ENCODE data around the gene ZNF831. TPM values are rescaled to one million over a fixed set of nuclear protein-coding genes. Genes with fewer than 3 reads are reported as not detected.

The ZNF831 gene
- total RNA-seq, 2 experiments from 2014 or later: 7.9 to 10.2 TPM

GRCh38 chr20:59242714-59243626 is 79.3 kb downstream of the ZNF831 start:
- no peak overlapping the region for H3K4me3 Mint-ChIP-seq
- H3K4me1 Mint-ChIP-seq: peaks cover 9% of the 10 kb centered on the region
- H3K27ac Mint-ChIP-seq: peak overlapping the region; percentile 49
- peak; percentile 71 for DNase-seq
- peaks cover 13% of the 10 kb centered on the region for H3K27me3 Mint-ChIP-seq
- H3K36me3 Mint-ChIP-seq: peaks cover 22% of the 10 kb centered on the region
- peak; percentile 86 for ATAC-seq
- CTCF ChIA-PET: no interaction called here
- no peaks in the 10 kb centered on the region for H3K9me3 Mint-ChIP-seq (ENCODE audit: low read depth)

GRCh38 chr20:59246691-59247400 is 83.2 kb downstream of the ZNF831 start:
- H3K4me1 Mint-ChIP-seq: peaks cover 14% of the 10 kb centered on the region
- CTCF ChIA-PET: interaction anchor here (1.3 kb wide), 1 partner anchor 14 kb away, joined by 3 read pairs; no protein-coding TSS in a partner anchor
- no peak for ATAC-seq

GRCh38 chr20:59247731-59248684 is 84.4 kb downstream of the ZNF831 start:
- CTCF ChIA-PET: interaction anchor here (1.3 kb wide), 1 partner anchor 15 kb away, joined by 3 read pairs; no protein-coding TSS in a partner anchor
- ATAC-seq (no peak), DNase-seq (no peak)
- H3K4me1 Mint-ChIP-seq: peaks cover 18% of the 10 kb centered on the region
- no peak overlapping the region for H3K27ac Mint-ChIP-seq
- peaks cover 9% of the 10 kb centered on the region for H3K9me3 Mint-ChIP-seq (ENCODE audit: low read depth)
- H3K27me3 Mint-ChIP-seq: peaks cover 14% of the 10 kb centered on the region
- peaks cover 51% of the 10 kb centered on the region for H3K36me3 Mint-ChIP-seq
- H3K4me3 Mint-ChIP-seq: no peak overlapping the region

More at GRCh38 chr20:59246691-59247400, 83.2 kb downstream of the ZNF831 start:
- Mint-ChIP-seq H3K27me3 (peaks cover 14% of the 10 kb centered on the region), H3K4me3 (no peak overlapping the region), H3K9me3 (ENCODE audit: low read depth) (peaks cover 9% of the 10 kb centered on the region), H3K36me3 (peaks cover 41% of the 10 kb centered on the region), H3K27ac (no peak overlapping the region)
- DNase-seq: no peak

- H3K4me3 Mint-ChIP-seq: no peak overlapping the region
- peaks cover 4% of the 10 kb centered on the region for H3K27me3 Mint-ChIP-seq
- H3K4me1 Mint-ChIP-seq: peaks cover 33% of the 10 kb centered on the region
- DNase-seq (no peak), ATAC-seq (no peak)
- H3K9me3 Mint-ChIP-seq (ENCODE audit: low read depth): peaks cover 9% of the 10 kb centered on the region
- CTCF ChIA-PET: no interaction called here
- no peak overlapping the region for H3K27ac Mint-ChIP-seq
- peaks cover 43% of the 10 kb centered on the region for H3K36me3 Mint-ChIP-seq
Observed at GRCh38 chr20:59250293-59250692, 86.7 kb downstream of the ZNF831 start.

- Mint-ChIP-seq H3K27me3 (peaks cover 4% of the 10 kb centered on the region), H3K4me1 (peaks cover 42% of the 10 kb centered on the region), H3K9me3 (ENCODE audit: low read depth) (peaks cover 9% of the 10 kb centered on the region), H3K4me3 (peak overlapping the region; percentile 6), H3K27ac (peak overlapping the region; percentile 76), H3K36me3 (peaks cover 43% of the 10 kb centered on the region)
- peak; percentile 50 for DNase-seq
- ATAC-seq: peak; percentile 66
- CTCF ChIA-PET: interaction anchor here (0.7 to 1.5 kb wide), 2 partner anchors 31 to 175 kb away, joined by 3 to 5 read pairs; no protein-coding TSS in a partner anchor
Observed at GRCh38 chr20:59253325-59253724, 89.7 kb downstream of the ZNF831 start.

GRCh38 chr20:59253779-59254319 is 90.2 kb downstream of the ZNF831 start:
- peak; percentile 72 for ATAC-seq
- peak; percentile 72 for DNase-seq
- peak overlapping the region; percentile 6 for H3K4me3 Mint-ChIP-seq
- peaks cover 48% of the 10 kb centered on the region for H3K4me1 Mint-ChIP-seq
- H3K9me3 Mint-ChIP-seq (ENCODE audit: low read depth): peaks cover 9% of the 10 kb centered on the region
- H3K27ac Mint-ChIP-seq: peak overlapping the region; percentile 76
- CTCF ChIA-PET: interaction anchor here (0.7 to 1.5 kb wide), 2 partner anchors 31 to 175 kb away, joined by 3 to 5 read pairs; no protein-coding TSS in a partner anchor
- peaks cover 4% of the 10 kb centered on the region for H3K27me3 Mint-ChIP-seq
- peaks cover 42% of the 10 kb centered on the region for H3K36me3 Mint-ChIP-seq

GRCh38 chr20:59255256-59255655 is 91.6 kb downstream of the ZNF831 start:
- Mint-ChIP-seq H3K4me1 (peaks cover 50% of the 10 kb centered on the region), H3K27ac (no peak overlapping the region), H3K9me3 (ENCODE audit: low read depth) (peaks cover 9% of the 10 kb centered on the region), H3K4me3 (no peak overlapping the region), H3K36me3 (peaks cover 30% of the 10 kb centered on the region), H3K27me3 (peaks cover 4% of the 10 kb centered on the region)
- CTCF ChIA-PET: interaction anchor here (1.3 kb wide), 1 partner anchor 33 kb away, joined by 3 read pairs; no protein-coding TSS in a partner anchor
- no peak for ATAC-seq
- DNase-seq: no peak

GRCh38 chr20:59258221-59258621 is 94.6 kb downstream of the ZNF831 start:
- Mint-ChIP-seq H3K4me3 (no peak overlapping the region), H3K36me3 (peaks cover 4% of the 10 kb centered on the region), H3K4me1 (peaks cover 32% of the 10 kb centered on the region), H3K9me3 (ENCODE audit: low read depth) (no peaks in the 10 kb centered on the region), H3K27me3 (peaks cover 9% of the 10 kb centered on the region), H3K27ac (peak overlapping the region; percentile 41)
- CTCF ChIA-PET: interaction anchor here (1.8 kb wide), 1 partner anchor 50 kb away, joined by 7 read pairs; no protein-coding TSS in a partner anchor
- DNase-seq (no peak), ATAC-seq (peak; percentile 31)

GRCh38 chr20:59259946-59260345 is 96.3 kb downstream of the ZNF831 start:
- ATAC-seq: no peak
- CTCF ChIA-PET: interaction anchor here (1.8 kb wide), 1 partner anchor 52 kb away, joined by 7 read pairs; no protein-coding TSS in a partner anchor
- Mint-ChIP-seq H3K4me3 (no peak overlapping the region), H3K27ac (no peak overlapping the region), H3K4me1 (peaks cover 18% of the 10 kb centered on the region), H3K27me3 (peaks cover 25% of the 10 kb centered on the region), H3K9me3 (ENCODE audit: low read depth) (no peaks in the 10 kb centered on the region), H3K36me3 (no peaks in the 10 kb centered on the region)
- no peak for DNase-seq

- CTCF ChIA-PET: no interaction called here
- H3K36me3 Mint-ChIP-seq: no peaks in the 10 kb centered on the region
- H3K27ac Mint-ChIP-seq: no peak overlapping the region
- DNase-seq (no peak), ATAC-seq (no peak)
- H3K9me3 Mint-ChIP-seq (ENCODE audit: low read depth): no peaks in the 10 kb centered on the region
- peaks cover 13% of the 10 kb centered on the region for H3K4me1 Mint-ChIP-seq
- H3K27me3 Mint-ChIP-seq: peaks cover 59% of the 10 kb centered on the region
- H3K4me3 Mint-ChIP-seq: no peak overlapping the region
Observed at GRCh38 chr20:59265298-59265697, 101.7 kb downstream of the ZNF831 start.

- no peak for ATAC-seq
- H3K27me3 Mint-ChIP-seq: peaks cover 48% of the 10 kb centered on the region
- no peak for DNase-seq
- no peak overlapping the region for H3K27ac Mint-ChIP-seq
- no peaks in the 10 kb centered on the region for H3K9me3 Mint-ChIP-seq (ENCODE audit: low read depth)
- H3K4me3 Mint-ChIP-seq: no peak overlapping the region
- CTCF ChIA-PET: interaction anchor here (1.2 kb wide), 1 partner anchor 135 kb away, joined by 5 read pairs; no protein-coding TSS in a partner anchor
- H3K36me3 Mint-ChIP-seq: no peaks in the 10 kb centered on the region
- H3K4me1 Mint-ChIP-seq: peaks cover 21% of the 10 kb centered on the region
Observed at GRCh38 chr20:59268870-59269269, 105.2 kb downstream of the ZNF831 start.

GRCh38 chr20:59269411-59270025 is 105.9 kb downstream of the ZNF831 start:
- DNase-seq (peak; percentile 64), ATAC-seq (no peak)
- Mint-ChIP-seq H3K27ac (no peak overlapping the region), H3K4me1 (peaks cover 27% of the 10 kb centered on the region), H3K4me3 (no peak overlapping the region), H3K36me3 (no peaks in the 10 kb centered on the region), H3K9me3 (ENCODE audit: low read depth) (no peaks in the 10 kb centered on the region), H3K27me3 (peaks cover 46% of the 10 kb centered on the region)
- CTCF ChIA-PET: interaction anchor here (1.2 kb wide), 1 partner anchor 134 kb away, joined by 5 read pairs; no protein-coding TSS in a partner anchor

Data from activated CD8-positive, alpha-beta memory T cell treated with anti-CD3 and anti-CD28 coated beads, Interleukin-2, amount 10 ng/mL, durations not matched to agents 7 days and 5 days (primary cell).